ENCODE measurements around the gene EHMT1.
"Not testable (repeated sequence)": the region's sequence is repeated elsewhere in the genome, so short reads cannot be mapped to it uniquely, and the experiment has no call there.

Gene EHMT1

DNA sequence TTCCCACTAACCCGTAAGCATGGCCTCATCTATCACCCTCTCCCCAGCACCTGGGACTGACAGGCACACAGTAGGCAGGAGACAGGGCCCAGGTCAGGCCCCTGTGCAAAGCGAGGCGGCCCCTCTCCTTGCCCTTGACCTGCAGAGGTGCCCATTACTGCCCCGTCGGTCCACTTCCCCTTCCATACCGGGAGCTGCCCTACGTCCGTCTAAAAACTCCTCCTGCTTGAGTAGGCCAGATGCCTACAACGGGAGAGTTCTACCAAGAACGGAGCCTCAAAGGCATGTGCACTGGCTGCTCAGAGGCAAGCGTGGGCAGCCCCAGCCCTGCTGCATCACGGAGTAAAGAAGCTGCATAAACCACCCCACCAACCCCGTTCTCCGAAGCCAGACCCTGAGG, 35.5 kb upstream of the EHMT1 start:
- peaks cover 16% of the 10 kb centered on the region for H3K36me3 Mint-ChIP-seq (ENCODE audit: low read depth)
- peaks cover 5% of the 10 kb centered on the region for H3K4me1 Mint-ChIP-seq (ENCODE audit: low read depth)
- no peaks in the 10 kb centered on the region for H3K9me3 Mint-ChIP-seq
- no peak overlapping the region for H3K4me3 Mint-ChIP-seq
- no peaks in the 10 kb centered on the region for H3K27me3 Mint-ChIP-seq (ENCODE audit: low read depth)
- no peak overlapping the region for H3K27ac Mint-ChIP-seq

DNA sequence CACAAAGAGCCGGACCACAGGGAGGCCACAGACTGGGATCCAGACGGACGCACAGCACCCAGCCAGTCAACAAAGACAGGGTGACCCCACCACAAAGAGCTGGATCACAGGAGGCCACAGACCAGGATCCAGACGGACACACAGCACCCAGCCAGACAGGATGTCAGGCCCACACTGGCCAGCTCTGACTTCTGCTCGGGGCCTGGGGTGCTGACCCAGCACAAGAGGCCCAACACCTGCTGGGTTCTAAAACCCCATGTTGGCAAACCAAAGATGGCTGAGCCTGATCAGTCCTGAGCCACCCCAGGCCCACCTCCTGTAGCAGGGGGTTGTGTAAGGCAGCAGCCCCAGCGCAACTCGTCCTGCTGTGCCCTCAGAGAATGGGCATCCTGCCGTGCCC, 34.8 kb upstream of the EHMT1 start:
- no peaks in the 10 kb centered on the region for H3K9me3 Mint-ChIP-seq
- H3K36me3 Mint-ChIP-seq (ENCODE audit: low read depth) = peaks cover 16% of the 10 kb centered on the region
- H3K4me3 Mint-ChIP-seq = no peak overlapping the region
- H3K4me1 Mint-ChIP-seq (ENCODE audit: low read depth) = peaks cover 6% of the 10 kb centered on the region
- no peaks in the 10 kb centered on the region for H3K27me3 Mint-ChIP-seq (ENCODE audit: low read depth)
- no peak overlapping the region for H3K27ac Mint-ChIP-seq

DNA sequence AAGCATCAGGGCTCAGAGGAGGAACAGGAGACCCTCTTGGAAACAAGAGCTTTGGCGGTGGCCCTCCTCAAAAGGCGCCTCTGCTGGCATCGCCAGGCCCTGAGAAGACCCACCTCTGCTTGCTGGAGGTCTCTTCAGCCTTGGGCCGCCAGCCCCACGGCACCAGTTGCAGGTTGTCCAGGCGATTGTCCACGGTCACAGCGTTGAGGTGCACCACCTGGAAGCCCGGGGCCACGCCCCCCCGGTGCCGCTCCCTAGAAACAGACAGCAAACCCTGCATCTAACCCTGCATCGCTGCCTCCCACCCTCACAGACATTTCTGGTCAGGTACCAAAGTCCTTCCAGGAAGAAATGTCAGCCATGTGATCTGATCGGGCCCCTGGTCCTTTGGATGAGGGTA, 32.0 kb upstream of the EHMT1 start:
- no peak overlapping the region for H3K4me3 Mint-ChIP-seq
- no peaks in the 10 kb centered on the region for H3K9me3 Mint-ChIP-seq

DNA sequence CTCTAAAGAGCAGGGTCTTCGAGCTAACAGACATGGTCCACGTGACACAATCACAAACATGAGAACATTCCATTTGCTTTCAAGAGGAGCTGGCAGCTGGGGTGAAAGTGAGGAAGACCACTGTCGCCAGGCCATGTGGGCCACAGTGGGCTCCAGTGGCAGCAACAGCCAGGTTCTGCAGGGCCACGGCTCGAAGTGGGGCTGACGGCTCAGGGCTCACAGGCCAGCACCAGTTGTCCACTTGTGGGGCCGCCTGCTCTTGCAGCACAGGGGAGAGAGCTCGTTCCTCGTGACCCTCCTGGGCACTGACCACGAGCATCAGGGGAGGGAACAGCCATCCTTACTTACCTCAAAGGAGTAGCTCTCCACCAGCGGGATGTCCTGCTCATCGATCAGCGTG, 30.5 kb upstream of the EHMT1 start:
- Mint-ChIP-seq H3K27me3 (ENCODE audit: low read depth) (no peaks in the 10 kb centered on the region), H3K36me3 (ENCODE audit: low read depth) (peaks cover 14% of the 10 kb centered on the region), H3K27ac (no peak overlapping the region), H3K9me3 (no peaks in the 10 kb centered on the region), H3K4me3 (peak overlapping the region; percentile 73), H3K4me1 (ENCODE audit: low read depth) (peaks cover 14% of the 10 kb centered on the region)

More for the DNA sequence above, 32.0 kb upstream of the EHMT1 start:
- Mint-ChIP-seq H3K36me3 (ENCODE audit: low read depth) (peaks cover 16% of the 10 kb centered on the region), H3K4me1 (ENCODE audit: low read depth) (peaks cover 14% of the 10 kb centered on the region), H3K27me3 (ENCODE audit: low read depth) (no peaks in the 10 kb centered on the region), H3K27ac (no peak overlapping the region)

DNA sequence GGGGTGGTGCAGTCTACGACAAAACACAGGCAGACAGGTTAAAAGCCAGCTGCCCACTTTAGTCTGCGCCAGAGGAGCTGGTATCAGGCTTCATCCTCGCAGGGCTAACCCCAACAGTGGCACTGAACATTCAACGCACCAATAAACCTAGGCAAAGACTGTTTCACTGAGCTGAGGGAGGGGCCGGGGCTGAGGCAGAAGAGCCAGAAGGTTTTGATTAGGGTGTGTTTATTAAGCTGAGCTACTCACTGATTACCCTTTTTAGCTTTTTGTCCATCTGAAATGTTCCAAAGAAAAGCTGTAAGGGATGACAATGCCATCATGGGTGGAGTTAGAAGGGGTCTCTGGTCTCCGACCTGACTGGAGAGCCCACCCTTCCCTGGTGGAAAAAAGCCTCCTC, 29.9 kb upstream of the EHMT1 start:
- no peaks in the 10 kb centered on the region for H3K27me3 Mint-ChIP-seq (ENCODE audit: low read depth)
- no peak overlapping the region for H3K27ac Mint-ChIP-seq
- H3K4me1 Mint-ChIP-seq (ENCODE audit: low read depth) = peaks cover 14% of the 10 kb centered on the region
- H3K36me3 Mint-ChIP-seq (ENCODE audit: low read depth) = peaks cover 11% of the 10 kb centered on the region
- H3K4me3 Mint-ChIP-seq = peak overlapping the region; percentile 73
- no peaks in the 10 kb centered on the region for H3K9me3 Mint-ChIP-seq

DNA sequence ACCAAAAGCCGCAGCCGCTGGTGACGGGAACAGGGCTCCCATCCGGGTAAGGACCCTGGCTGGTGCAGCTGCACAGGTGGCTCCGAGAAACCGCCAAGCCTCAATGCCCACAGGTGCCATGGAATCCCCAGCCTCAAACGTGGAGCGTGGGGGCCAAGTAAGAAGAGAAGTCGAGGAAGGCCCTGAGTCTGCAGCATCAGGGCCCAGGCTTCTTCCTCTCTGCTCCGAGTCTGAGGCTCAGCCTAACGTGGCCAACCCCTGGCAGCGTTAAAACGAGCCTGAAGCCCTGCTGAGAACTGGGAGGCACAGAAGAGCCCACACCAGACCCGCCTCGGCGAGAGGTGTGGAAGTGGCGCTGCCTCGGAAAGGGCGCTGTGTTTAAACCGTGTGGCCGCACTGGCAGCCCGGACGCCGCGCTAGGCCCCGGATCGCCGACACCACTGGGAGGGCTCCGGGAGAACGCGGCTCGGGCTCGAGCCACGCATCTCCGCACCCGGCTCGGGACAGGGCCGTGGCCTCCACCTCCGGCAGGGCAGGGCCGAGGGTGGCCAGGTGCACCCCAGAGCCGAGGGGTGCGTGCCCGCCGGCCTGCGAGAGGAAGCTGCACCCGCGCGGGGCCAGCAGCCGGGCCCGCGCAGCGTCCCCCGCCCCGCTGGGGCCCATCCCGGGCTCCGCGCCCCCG, 29.2 kb upstream of the EHMT1 start:
- Mint-ChIP-seq H3K27me3 (ENCODE audit: low read depth) (no peaks in the 10 kb centered on the region), H3K36me3 (ENCODE audit: low read depth) (peaks cover 11% of the 10 kb centered on the region), H3K4me3 (peak overlapping the region; percentile 86), H3K9me3 (no peaks in the 10 kb centered on the region), H3K27ac (peak overlapping the region; percentile 62), H3K4me1 (ENCODE audit: low read depth) (peaks cover 14% of the 10 kb centered on the region)

DNA sequence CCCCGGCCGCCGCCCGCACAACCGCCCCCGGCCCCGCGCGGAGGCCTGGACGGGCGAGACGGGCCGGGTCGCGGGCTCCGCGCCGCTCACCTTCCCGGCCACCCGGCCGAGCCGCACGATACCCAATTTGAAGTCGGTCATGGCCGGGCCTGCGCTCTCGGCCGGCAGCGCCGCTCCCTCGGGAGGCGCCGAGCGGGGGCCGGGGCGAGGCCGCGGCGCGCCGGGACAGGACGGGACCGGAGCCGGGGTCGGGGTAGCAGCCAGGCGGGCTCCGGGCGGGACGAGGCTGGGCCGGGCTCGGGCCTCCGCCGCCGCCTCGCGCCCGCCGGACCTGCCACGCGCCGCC, 28.7 kb upstream of the EHMT1 start:
- no peak overlapping the region for H3K27ac Mint-ChIP-seq

DNA sequence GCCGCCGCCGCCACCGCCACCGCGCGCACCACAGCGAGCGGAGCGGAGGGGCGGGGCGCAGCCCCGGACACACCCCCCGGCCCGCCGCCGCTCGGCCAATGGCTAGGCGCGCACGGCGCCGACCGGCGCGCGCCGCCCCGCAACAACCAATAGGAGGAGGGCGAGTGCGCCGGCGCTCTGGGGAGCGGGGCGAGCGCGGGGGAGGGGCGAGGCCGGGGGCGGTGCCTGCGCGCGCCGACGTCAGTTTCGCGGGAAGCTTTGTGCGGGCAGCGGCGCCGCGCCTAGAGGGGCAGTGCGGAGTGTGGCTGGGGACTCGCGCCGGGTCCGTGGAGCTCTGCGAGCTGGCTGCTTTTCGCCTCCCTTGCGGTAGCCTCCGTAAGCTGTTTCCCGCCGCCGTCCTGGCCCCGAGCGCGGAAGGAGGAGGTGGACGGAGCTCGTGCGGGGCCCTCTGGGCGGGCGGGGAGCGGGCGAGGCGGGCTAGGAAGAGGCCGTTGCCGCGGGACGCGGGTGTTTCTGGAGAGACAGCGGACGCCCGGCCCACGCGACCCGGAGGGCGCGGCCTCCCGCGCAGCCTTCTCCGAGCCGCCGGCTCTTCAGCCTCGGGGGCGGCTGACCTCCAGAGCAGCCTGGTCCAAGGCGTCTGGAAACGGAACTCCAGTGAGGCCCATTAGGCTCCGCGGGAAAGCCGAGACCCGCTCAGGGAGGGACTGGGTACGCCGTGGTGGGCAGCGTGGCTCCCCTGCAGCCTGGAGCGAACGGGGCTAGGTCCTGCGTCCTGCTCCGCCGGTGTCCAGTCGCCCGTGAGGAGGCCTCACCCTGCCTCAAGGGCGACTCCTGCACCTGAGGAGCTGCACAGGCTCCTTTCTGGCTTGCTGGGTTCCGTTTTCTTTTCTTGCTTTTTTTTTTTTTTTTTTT, 28.1 kb upstream of the EHMT1 start, which contains the start of gene ZMYND19:
Gene ZMYND19, minus strand, starts transcription at position 44 of the 915 bp plus-strand sequence. CDS start 249 bp downstream, outside the sequence.
- peaks cover 11% of the 10 kb centered on the region for H3K36me3 Mint-ChIP-seq (ENCODE audit: low read depth)
- no peaks in the 10 kb centered on the region for H3K27me3 Mint-ChIP-seq (ENCODE audit: low read depth)
- no peaks in the 10 kb centered on the region for H3K9me3 Mint-ChIP-seq
- H3K4me1 Mint-ChIP-seq (ENCODE audit: low read depth) = peaks cover 14% of the 10 kb centered on the region
- peak within 1 kb of the TSS; percentile 97 for H3K4me3 Mint-ChIP-seq
- H3K27ac Mint-ChIP-seq = peak within 1 kb of the TSS; percentile 89

More for the DNA sequence above, 28.7 kb upstream of the EHMT1 start:
- no peaks in the 10 kb centered on the region for H3K27me3 Mint-ChIP-seq (ENCODE audit: low read depth)
- H3K4me3 Mint-ChIP-seq = no peak overlapping the region
- H3K4me1 Mint-ChIP-seq (ENCODE audit: low read depth) = peaks cover 14% of the 10 kb centered on the region
- H3K36me3 Mint-ChIP-seq (ENCODE audit: low read depth) = peaks cover 11% of the 10 kb centered on the region
- H3K9me3 Mint-ChIP-seq = no peaks in the 10 kb centered on the region

DNA sequence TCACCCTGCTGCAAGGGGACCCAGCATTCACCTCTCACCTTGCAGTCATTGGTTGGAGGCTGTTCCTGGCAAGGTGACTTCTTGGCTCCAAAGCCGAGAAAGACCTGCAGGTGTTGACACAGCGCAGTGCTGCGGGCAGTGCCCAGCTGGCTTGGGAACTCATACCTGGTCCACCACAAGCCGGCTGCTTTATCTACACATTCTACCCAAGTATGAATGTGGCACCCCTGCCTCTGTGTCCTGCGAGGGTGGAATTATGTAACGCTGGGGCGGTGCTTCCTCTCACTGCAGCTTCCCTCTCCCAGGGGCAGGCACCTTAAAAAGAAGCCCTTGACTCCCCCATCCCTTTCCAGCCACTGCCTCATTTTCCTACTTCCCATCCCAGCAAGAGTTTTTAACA, 26.0 kb upstream of the EHMT1 start:
- H3K36me3 Mint-ChIP-seq (ENCODE audit: low read depth) = peaks cover 3% of the 10 kb centered on the region
- peaks cover 13% of the 10 kb centered on the region for H3K4me1 Mint-ChIP-seq (ENCODE audit: low read depth)
- H3K27ac Mint-ChIP-seq = no peak overlapping the region
- no peaks in the 10 kb centered on the region for H3K9me3 Mint-ChIP-seq
- no peaks in the 10 kb centered on the region for H3K27me3 Mint-ChIP-seq (ENCODE audit: low read depth)
- H3K4me3 Mint-ChIP-seq = peak overlapping the region; percentile 16

DNA sequence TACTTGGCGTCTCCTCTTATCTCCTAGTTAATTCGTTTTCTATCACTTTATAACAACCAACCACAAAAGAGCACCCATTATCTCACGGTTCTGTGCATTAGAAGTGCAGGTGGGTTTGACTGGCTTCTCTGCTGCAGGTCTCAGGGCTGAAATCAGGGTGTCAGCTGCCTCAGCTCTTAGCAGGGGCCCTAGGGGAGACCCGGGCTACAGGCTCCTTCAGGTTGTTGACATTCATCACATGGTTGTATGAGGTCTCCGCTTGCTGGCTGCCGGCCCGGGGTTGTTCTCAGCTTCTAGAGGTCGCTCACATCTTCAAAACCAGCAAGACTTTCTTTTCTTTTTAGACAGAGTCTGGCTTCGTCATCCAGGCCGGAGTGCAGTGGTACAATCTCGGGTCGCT, 25.6 kb upstream of the EHMT1 start:
- H3K27me3 Mint-ChIP-seq (ENCODE audit: low read depth) = no peaks in the 10 kb centered on the region
- H3K4me1 Mint-ChIP-seq (ENCODE audit: low read depth) = peaks cover 9% of the 10 kb centered on the region
- H3K27ac Mint-ChIP-seq = no peak overlapping the region
- H3K4me3 Mint-ChIP-seq = peak overlapping the region; percentile 16
- H3K36me3 Mint-ChIP-seq (ENCODE audit: low read depth) = no peaks in the 10 kb centered on the region
- no peaks in the 10 kb centered on the region for H3K9me3 Mint-ChIP-seq

DNA sequence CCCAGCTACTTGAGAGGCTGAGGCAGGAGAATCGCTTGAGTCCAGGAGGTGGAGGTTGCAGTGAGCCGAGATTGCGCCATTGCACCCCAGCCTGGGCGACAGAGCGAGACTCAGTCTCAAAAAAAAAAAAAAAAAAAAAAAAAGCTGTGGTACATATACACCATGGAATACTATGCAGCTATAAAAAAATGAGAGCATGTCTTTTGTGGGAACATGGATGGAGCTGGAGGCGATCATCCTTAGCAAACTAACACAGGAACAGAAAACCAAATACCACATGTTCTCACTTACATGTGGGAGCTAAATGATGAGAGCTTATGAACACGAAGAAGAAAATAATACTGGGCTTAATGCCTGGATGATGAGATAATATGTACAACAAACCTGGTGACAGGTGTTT, 22.2 kb upstream of the EHMT1 start:
- not testable (repeated sequence) for H3K4me3 Mint-ChIP-seq; H3K9me3 Mint-ChIP-seq; H3K4me1 Mint-ChIP-seq (ENCODE audit: low read depth); H3K36me3 Mint-ChIP-seq (ENCODE audit: low read depth); H3K27me3 Mint-ChIP-seq (ENCODE audit: low read depth); H3K27ac Mint-ChIP-seq

DNA sequence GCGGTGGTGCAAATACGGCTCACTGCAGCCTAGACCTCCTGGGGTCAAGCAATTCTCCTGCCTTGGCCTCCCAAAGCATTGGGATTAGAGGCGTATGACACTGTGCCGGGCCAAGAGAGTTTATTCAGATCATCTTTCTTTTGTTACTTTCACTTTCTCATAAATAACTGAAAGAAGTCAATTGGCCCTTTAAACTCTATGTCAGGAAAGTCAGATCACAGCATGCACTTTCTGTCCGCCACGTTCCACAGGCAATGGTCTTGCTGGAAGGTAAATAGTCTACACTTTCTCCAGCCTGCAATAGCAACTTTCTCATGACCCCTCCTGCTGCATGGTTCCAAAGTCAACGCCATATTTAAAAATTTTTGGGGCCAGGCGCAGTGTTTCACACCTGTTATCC, 19.9 kb upstream of the EHMT1 start:
- no peaks in the 10 kb centered on the region for H3K36me3 Mint-ChIP-seq (ENCODE audit: low read depth)
- peaks cover 6% of the 10 kb centered on the region for H3K27me3 Mint-ChIP-seq (ENCODE audit: low read depth)
- no peak overlapping the region for H3K27ac Mint-ChIP-seq
- no peak overlapping the region for H3K4me3 Mint-ChIP-seq
- H3K4me1 Mint-ChIP-seq (ENCODE audit: low read depth) = peaks cover 13% of the 10 kb centered on the region
- no peaks in the 10 kb centered on the region for H3K9me3 Mint-ChIP-seq

DNA sequence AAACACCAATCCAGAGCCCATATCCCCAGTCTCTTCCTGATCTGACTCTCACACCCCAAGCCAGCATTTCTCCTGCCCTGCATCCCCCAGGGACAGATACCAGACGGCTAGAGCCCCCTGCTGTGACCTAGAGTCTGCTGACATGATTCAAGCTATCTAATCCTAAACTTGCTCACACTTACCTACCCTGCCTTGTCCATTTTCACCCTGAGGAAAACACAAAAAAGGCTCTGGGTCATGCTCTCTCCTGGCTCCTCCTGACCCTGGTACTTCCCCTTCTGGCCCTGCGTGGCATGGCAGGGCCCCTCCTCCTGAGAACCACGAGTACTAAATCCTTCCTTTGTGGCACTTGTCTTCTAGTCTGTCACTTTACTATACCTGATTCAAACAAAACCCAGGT, 16.1 kb upstream of the EHMT1 start:
- Mint-ChIP-seq H3K9me3 (no peaks in the 10 kb centered on the region), H3K4me3 (no peak overlapping the region), H3K4me1 (ENCODE audit: low read depth) (peaks cover 20% of the 10 kb centered on the region), H3K27me3 (ENCODE audit: low read depth) (peaks cover 6% of the 10 kb centered on the region), H3K27ac (no peak overlapping the region), H3K36me3 (ENCODE audit: low read depth) (no peaks in the 10 kb centered on the region)

DNA sequence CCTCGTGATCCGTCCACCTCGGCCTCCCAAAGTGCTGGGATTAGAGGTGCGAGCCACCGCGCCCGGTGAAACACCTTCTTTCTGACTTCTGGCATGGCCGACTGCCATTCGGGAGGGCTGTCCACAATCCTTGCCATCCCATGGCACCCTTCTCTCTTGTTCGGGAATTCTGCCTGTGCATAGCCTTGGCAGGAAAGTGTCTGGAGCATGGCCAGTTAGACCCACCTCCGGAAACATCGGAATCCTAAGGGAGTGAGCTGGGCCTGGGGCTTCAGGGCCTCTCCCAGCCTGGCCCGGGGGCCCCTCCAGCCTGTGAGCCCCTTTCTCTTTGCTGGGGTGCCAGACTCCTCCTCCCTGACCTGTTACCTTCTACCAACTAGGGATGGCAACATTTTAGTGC, 14.9 kb upstream of the EHMT1 start:
- Mint-ChIP-seq H3K4me1 (ENCODE audit: low read depth) (peaks cover 16% of the 10 kb centered on the region), H3K27ac (no peak overlapping the region), H3K4me3 (peak overlapping the region; percentile 42), H3K36me3 (ENCODE audit: low read depth) (no peaks in the 10 kb centered on the region), H3K9me3 (no peaks in the 10 kb centered on the region), H3K27me3 (ENCODE audit: low read depth) (peaks cover 6% of the 10 kb centered on the region)

Data from T-helper 1 cell treated with Interleukin-12 subunit alpha and Interleukin-12 subunit beta and Interleukin-4 antibody, amounts not matched to agents 30 μg/mL and 1 μg/mL, for 36 hours (primary cell).